Neural cell (in vitro differentiated cells): ENCODE results near the gene GATB. TPM values are rescaled to one million over a fixed set of nuclear protein-coding genes. Genes with fewer than 3 reads are reported as not detected.

Experiments
- H2AFZ ChIP-seq: fragments of 200-600, 300-800 bp; sonication (generic), shearing (Covaris generic); 2 replicates; pipeline ENCODE4 v1.6.0; 2014; ENCODE audit warnings: low read depth, mild to moderate bottlenecking, antibody characterized with exemption, low read length, moderate library complexity
- H3F3A ChIP-seq: fragments of 200-600 bp; shearing (Covaris generic); 2 replicates; pipeline ENCODE4 v1.6.1; 2016; ENCODE audit warnings: mild to moderate bottlenecking, moderate library complexity, mixed read lengths, antibody characterized with exemption, low read length; ENCODE audit not compliant: insufficient read depth, poor library complexity, severe bottlenecking
- H3K27ac ChIP-seq: fragments of 200-600, 300-800 bp; sonication (generic), shearing (Covaris generic); 2 replicates; pipeline ENCODE4 v1.5.1; 2014; ENCODE audit warnings: mild to moderate bottlenecking, low read length, moderate library complexity
- H3K27me3 ChIP-seq: fragments of 300-800, 200-600 bp; sonication (generic), shearing (Covaris generic); 2 replicates; pipeline ENCODE4 v1.6.0; 2014; ENCODE audit warnings: mild to moderate bottlenecking, low read depth, low read length, moderate library complexity; ENCODE audit not compliant: insufficient read depth
- H3K36me3 ChIP-seq: fragments of 300-800, 200-600 bp; sonication (generic), shearing (Covaris generic); 2 replicates; pipeline ENCODE4 v1.5.1; 2014; ENCODE audit warnings: mild to moderate bottlenecking, antibody characterized with exemption, low read length, moderate library complexity; ENCODE audit not compliant: insufficient read depth
- H3K4me2 ChIP-seq: fragments of 300-800, 200-600 bp; sonication (generic), shearing (Covaris generic); 2 replicates; pipeline ENCODE4 v1.6.0; 2014; ENCODE audit warnings: mild to moderate bottlenecking, low read length
- H3K4me3 ChIP-seq: fragments of 300-800, 200-600 bp; sonication (generic), shearing (Covaris generic); 2 replicates; pipeline ENCODE4 v1.5.1; 2014; ENCODE audit warnings: mild to moderate bottlenecking, low read length, moderate library complexity
- H3K79me2 ChIP-seq: fragments of 200-600 bp; shearing (Covaris generic); replicated peaks from 2 replicates; pipeline ENCODE4 v1.6.0; 2014; ENCODE audit warnings: mild to moderate bottlenecking, low read length, moderate library complexity; ENCODE audit not compliant: insufficient read depth
- H3K9ac ChIP-seq: fragments of 300-800, 200-600 bp; sonication (generic), shearing (Covaris generic); 2 replicates; pipeline ENCODE4 v1.6.1; 2016; ENCODE audit warnings: mild to moderate bottlenecking, low read length, mixed read lengths
- H3K9me2 ChIP-seq: fragments of 200-600 bp; shearing (Covaris generic); 2 replicates; pipeline ENCODE4 v1.6.1; 2016; ENCODE audit warnings: mild to moderate bottlenecking, low read length, mixed read lengths; ENCODE audit not compliant: insufficient read depth
- H3K9me3 ChIP-seq: fragments of 200-600, 300-800 bp; sonication (generic), shearing (Covaris generic); 2 replicates; pipeline ENCODE4 v1.6.1; 2016; ENCODE audit warnings: mild to moderate bottlenecking, mixed run types, low read length, moderate library complexity, mixed read lengths
- H4K20me1 ChIP-seq: fragments of 200-600 bp; shearing (Covaris generic); 2 replicates; pipeline ENCODE4 v1.6.1; 2016; ENCODE audit warnings: mild to moderate bottlenecking, mixed run types; ENCODE audit not compliant: insufficient read depth
- EP300 ChIP-seq: fragments of 450-650 bp; conservative IDR thresholded peaks from 2 replicates; pipeline ENCODE4 v1.6.1; 2014; ENCODE audit warnings: antibody characterized with exemption, mild to moderate bottlenecking, moderate library complexity; ENCODE audit not compliant: poor library complexity, severe bottlenecking
- EZH2 ChIP-seq: fragments of 200-600, 300-800 bp; shearing (Covaris generic), sonication (generic); IDR thresholded peaks from 2 replicates; pipeline ENCODE4 v1.6.1; 2014; ENCODE audit warnings: antibody characterized with exemption, low read length, borderline replicate concordance, mild to moderate bottlenecking; ENCODE audit not compliant: insufficient read depth, poor library complexity, severe bottlenecking
- MXI1 ChIP-seq: fragments of 450-650 bp; conservative IDR thresholded peaks from 2 replicates; pipeline ENCODE4 v1.6.1; 2014; ENCODE audit warnings: antibody characterized with exemption, mild to moderate bottlenecking; ENCODE audit not compliant: poor library complexity, severe bottlenecking
- POLR2AphosphoS5 ChIP-seq: IDR thresholded peaks from 2 replicates; pipeline ENCODE4 v1.6.1; 2012
- RAD21 ChIP-seq: fragments of 450-650 bp; conservative IDR thresholded peaks from 2 replicates; pipeline ENCODE4 v1.6.1; 2014; ENCODE audit warnings: antibody characterized with exemption, mild to moderate bottlenecking, moderate library complexity
- REST ChIP-seq: IDR thresholded peaks from 2 replicates; pipeline ENCODE4 v1.6.1; 2012; ENCODE audit warnings: borderline replicate concordance
- SMC3 ChIP-seq: fragments of 450-650 bp; conservative IDR thresholded peaks from 2 replicates; pipeline ENCODE4 v1.6.1; 2014; ENCODE audit warnings: antibody characterized with exemption, mild to moderate bottlenecking, moderate library complexity; ENCODE audit not compliant: poor library complexity
- TAF1 ChIP-seq: IDR thresholded peaks from 2 replicates; pipeline ENCODE4 v1.6.1; 2012; ENCODE audit warnings: low read depth
- polyA plus RNA-seq: library from polyadenylated mRNA; depleted of rRNA; stranded (reverse); fragments of >200 nt; gene quantifications from 2 replicates; pipeline ENCODE4 v1.2.3, GENCODE V29; 2014
- TF ChIP-seq, protein P1 (sequence below): fragments of 450-650 bp; IDR thresholded peaks from 2 replicates; pipeline ENCODE4 v1.5.1; 2014; ENCODE audit warnings: antibody characterized with exemption, mild to moderate bottlenecking, moderate library complexity; ENCODE audit not compliant: poor library complexity, severe bottlenecking

GATB gene
- polyA plus RNA-seq, 1 donor from 2014 or later: 15.3 TPM

DNA sequence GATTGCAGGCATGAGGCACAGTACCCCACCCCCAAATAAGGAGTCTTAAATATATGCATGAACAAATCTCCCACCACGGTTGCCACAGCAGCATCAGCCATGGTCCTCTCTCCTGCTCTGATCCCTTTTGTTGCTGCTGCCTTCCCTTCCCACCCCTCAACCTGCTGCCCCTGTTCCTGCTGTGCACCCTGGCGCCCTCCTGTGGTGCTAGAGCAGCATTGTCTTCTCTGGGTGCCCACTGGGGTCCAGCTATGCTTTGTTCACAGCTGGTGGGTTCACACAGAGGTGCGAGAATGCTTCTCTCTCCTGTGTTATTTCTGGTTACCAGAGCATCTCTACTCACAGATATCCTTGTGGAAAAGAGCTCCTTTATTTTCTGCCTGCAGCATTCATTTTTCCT is 116.2 kb downstream of the GATB start:
- H3K36me3 ChIP-seq: no peaks in the 10 kb centered on the region
- no peak overlapping the region for H3K4me2 ChIP-seq
- TF ChIP-seq EZH2 (no peak), POLR2AphosphoS5 (no peak), TAF1 (no peak), REST (no peak), RAD21 (no peak), EP300 (no peak), MXI1 (no peak), SMC3 (no peak)
- TF ChIP-seq, protein P1, sequence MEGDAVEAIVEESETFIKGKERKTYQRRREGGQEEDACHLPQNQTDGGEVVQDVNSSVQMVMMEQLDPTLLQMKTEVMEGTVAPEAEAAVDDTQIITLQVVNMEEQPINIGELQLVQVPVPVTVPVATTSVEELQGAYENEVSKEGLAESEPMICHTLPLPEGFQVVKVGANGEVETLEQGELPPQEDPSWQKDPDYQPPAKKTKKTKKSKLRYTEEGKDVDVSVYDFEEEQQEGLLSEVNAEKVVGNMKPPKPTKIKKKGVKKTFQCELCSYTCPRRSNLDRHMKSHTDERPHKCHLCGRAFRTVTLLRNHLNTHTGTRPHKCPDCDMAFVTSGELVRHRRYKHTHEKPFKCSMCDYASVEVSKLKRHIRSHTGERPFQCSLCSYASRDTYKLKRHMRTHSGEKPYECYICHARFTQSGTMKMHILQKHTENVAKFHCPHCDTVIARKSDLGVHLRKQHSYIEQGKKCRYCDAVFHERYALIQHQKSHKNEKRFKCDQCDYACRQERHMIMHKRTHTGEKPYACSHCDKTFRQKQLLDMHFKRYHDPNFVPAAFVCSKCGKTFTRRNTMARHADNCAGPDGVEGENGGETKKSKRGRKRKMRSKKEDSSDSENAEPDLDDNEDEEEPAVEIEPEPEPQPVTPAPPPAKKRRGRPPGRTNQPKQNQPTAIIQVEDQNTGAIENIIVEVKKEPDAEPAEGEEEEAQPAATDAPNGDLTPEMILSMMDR: no peak
- no peak overlapping the region for H3K4me3 ChIP-seq
- no peaks in the 10 kb centered on the region for H3F3A ChIP-seq
- no peaks in the 10 kb centered on the region for H3K9me2 ChIP-seq
- H3K27ac ChIP-seq: no peak overlapping the region
- no peaks in the 10 kb centered on the region for H3K27me3 ChIP-seq
- no peaks in the 10 kb centered on the region for H4K20me1 ChIP-seq
- H2AFZ ChIP-seq: no peak overlapping the region
- no peaks in the 10 kb centered on the region for H3K79me2 ChIP-seq
- H3K9ac ChIP-seq: no peak overlapping the region
- H3K9me3 ChIP-seq: no peaks in the 10 kb centered on the region

GRCh38 chr4:151643564-151643963 is 117.2 kb downstream of the GATB start:
- Histone ChIP-seq H3K9ac (no peak overlapping the region), H3K27me3 (no peaks in the 10 kb centered on the region), H3K4me3 (no peak overlapping the region), H2AFZ (no peak overlapping the region), H3K79me2 (no peaks in the 10 kb centered on the region), H3K9me3 (no peaks in the 10 kb centered on the region), H3F3A (no peaks in the 10 kb centered on the region), H4K20me1 (no peaks in the 10 kb centered on the region), H3K9me2 (no peaks in the 10 kb centered on the region), H3K4me2 (no peak overlapping the region), H3K36me3 (no peaks in the 10 kb centered on the region), H3K27ac (no peak overlapping the region)
- TF ChIP-seq, protein P1: no peak
- TF ChIP-seq MXI1: no peak
- no peak for TF ChIP-seq SMC3
- TF ChIP-seq EZH2: no peak
- no peak for TF ChIP-seq TAF1
- no peak for TF ChIP-seq RAD21
- no peak for TF ChIP-seq POLR2AphosphoS5
- no peak for TF ChIP-seq EP300
